ENCODE results near the gene ACSL1. TPM values are rescaled to one million over a fixed set of nuclear protein-coding genes. Genes with fewer than 3 reads are reported as not detected.

Gene ACSL1
- total and polyA plus RNA-seq, 2 experiments from 2014 or later = 6.2 to 13.1 TPM

DNA sequence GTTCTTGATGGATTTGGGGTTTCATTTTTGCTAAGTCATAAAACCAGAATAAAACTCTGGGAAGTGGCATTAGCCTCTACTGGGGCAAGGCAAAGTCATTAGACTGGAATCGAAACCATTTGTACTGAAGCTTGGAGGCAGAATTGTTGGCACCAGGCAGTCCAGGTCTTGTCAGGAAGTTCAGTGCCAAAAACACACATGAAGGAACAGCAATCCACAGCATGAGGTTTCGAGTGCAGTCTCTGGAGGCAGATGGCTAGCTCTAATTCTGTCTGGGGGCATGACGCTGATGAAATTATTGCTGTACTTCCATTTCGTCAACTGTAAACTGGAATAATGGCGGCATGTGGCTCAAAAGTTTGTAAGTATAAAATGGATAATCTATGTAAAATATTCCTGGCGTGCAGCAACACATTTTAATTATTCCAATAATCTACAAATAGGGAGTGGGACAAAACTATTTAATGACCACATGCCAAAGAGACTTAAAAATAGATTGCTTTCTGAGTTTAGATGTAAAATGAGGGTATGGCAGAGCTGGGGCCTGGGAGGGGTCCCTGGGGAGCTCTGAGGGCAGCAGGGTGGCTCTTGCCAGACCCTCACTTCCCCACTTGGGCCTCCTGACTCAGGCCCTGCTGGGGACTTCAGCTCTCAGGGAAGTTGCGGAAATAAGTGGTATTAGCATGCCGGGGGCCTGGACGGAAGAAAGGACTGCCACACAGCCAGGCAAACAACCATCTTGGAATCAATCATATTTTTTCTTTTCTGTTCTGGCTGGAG is 73.1 kb downstream of the ACSL1 start (continued):
- TF ChIP-seq REST (IDR thresholded peaks at IDR 0.05; ENCODE audit: unreplicated experiment) (no peak), POLR2AphosphoS5 (IDR thresholded peaks at IDR 0.05; ENCODE audit: low read depth) (no peak)

GRCh38 chr4:184751585-184751956 is 74.2 kb downstream of the ACSL1 start:
- H3K9me3 Mint-ChIP-seq = no peaks in the 10 kb centered on the region
- 0 out of 2 replicates have a peak, but pooled peaks cover 3% of the 10 kb centered on the region for H4K20me1 ChIP-seq (replicated peaks; ENCODE audit: insufficient read depth)
- peaks cover 26% of the 10 kb centered on the region for H3K4me1 ChIP-seq (ENCODE audit: insufficient read depth)
- no peak overlapping the region for H2AFZ ChIP-seq
- peaks cover 14% of the 10 kb centered on the region for H3K27me3 Mint-ChIP-seq (ENCODE audit: insufficient read depth, low read depth, poor library complexity)
- no peak overlapping the region for H3K27ac ChIP-seq (ENCODE audit: low read depth)
- no peak for ATAC-seq
- no peaks in the 10 kb centered on the region for H3F3A ChIP-seq (replicated peaks; ENCODE audit: low read depth)
- no peak overlapping the region for H3K4me3 ChIP-seq
- H3K9me2 ChIP-seq (ENCODE audit: insufficient read depth) = no peaks in the 10 kb centered on the region
- H3K4me3 Mint-ChIP-seq = no peak overlapping the region
- no peak overlapping the region for H3K27ac Mint-ChIP-seq
- DNase-seq (ENCODE audit: low spot score) = no peak
- H3K36me3 ChIP-seq (ENCODE audit: insufficient read depth) = no peaks in the 10 kb centered on the region
- H3K4me2 ChIP-seq = no peak overlapping the region
- H3K36me3 Mint-ChIP-seq (ENCODE audit: low read depth) = no peaks in the 10 kb centered on the region
- H3K27me3 ChIP-seq (ENCODE audit: insufficient read depth) = no peaks in the 10 kb centered on the region
- H3K79me2 ChIP-seq (replicated peaks; ENCODE audit: insufficient read depth) = no peaks in the 10 kb centered on the region
- H3K4me1 Mint-ChIP-seq = peaks cover 40% of the 10 kb centered on the region
- TF ChIP-seq STAT1 (IDR thresholded peaks at IDR 0.05; ENCODE audit: unreplicated experiment) = no peak
- TF ChIP-seq, protein P1, sequence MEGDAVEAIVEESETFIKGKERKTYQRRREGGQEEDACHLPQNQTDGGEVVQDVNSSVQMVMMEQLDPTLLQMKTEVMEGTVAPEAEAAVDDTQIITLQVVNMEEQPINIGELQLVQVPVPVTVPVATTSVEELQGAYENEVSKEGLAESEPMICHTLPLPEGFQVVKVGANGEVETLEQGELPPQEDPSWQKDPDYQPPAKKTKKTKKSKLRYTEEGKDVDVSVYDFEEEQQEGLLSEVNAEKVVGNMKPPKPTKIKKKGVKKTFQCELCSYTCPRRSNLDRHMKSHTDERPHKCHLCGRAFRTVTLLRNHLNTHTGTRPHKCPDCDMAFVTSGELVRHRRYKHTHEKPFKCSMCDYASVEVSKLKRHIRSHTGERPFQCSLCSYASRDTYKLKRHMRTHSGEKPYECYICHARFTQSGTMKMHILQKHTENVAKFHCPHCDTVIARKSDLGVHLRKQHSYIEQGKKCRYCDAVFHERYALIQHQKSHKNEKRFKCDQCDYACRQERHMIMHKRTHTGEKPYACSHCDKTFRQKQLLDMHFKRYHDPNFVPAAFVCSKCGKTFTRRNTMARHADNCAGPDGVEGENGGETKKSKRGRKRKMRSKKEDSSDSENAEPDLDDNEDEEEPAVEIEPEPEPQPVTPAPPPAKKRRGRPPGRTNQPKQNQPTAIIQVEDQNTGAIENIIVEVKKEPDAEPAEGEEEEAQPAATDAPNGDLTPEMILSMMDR (conservative IDR thresholded peaks at IDR 0.05; ENCODE audit: low read depth in 2 of 2) = no peak
- no peak for TF ChIP-seq REST (IDR thresholded peaks at IDR 0.05; ENCODE audit: unreplicated experiment)
- TF ChIP-seq JUNB (IDR thresholded peaks at IDR 0.05; ENCODE audit: unreplicated experiment) = no peak
- TF ChIP-seq, protein P2, sequence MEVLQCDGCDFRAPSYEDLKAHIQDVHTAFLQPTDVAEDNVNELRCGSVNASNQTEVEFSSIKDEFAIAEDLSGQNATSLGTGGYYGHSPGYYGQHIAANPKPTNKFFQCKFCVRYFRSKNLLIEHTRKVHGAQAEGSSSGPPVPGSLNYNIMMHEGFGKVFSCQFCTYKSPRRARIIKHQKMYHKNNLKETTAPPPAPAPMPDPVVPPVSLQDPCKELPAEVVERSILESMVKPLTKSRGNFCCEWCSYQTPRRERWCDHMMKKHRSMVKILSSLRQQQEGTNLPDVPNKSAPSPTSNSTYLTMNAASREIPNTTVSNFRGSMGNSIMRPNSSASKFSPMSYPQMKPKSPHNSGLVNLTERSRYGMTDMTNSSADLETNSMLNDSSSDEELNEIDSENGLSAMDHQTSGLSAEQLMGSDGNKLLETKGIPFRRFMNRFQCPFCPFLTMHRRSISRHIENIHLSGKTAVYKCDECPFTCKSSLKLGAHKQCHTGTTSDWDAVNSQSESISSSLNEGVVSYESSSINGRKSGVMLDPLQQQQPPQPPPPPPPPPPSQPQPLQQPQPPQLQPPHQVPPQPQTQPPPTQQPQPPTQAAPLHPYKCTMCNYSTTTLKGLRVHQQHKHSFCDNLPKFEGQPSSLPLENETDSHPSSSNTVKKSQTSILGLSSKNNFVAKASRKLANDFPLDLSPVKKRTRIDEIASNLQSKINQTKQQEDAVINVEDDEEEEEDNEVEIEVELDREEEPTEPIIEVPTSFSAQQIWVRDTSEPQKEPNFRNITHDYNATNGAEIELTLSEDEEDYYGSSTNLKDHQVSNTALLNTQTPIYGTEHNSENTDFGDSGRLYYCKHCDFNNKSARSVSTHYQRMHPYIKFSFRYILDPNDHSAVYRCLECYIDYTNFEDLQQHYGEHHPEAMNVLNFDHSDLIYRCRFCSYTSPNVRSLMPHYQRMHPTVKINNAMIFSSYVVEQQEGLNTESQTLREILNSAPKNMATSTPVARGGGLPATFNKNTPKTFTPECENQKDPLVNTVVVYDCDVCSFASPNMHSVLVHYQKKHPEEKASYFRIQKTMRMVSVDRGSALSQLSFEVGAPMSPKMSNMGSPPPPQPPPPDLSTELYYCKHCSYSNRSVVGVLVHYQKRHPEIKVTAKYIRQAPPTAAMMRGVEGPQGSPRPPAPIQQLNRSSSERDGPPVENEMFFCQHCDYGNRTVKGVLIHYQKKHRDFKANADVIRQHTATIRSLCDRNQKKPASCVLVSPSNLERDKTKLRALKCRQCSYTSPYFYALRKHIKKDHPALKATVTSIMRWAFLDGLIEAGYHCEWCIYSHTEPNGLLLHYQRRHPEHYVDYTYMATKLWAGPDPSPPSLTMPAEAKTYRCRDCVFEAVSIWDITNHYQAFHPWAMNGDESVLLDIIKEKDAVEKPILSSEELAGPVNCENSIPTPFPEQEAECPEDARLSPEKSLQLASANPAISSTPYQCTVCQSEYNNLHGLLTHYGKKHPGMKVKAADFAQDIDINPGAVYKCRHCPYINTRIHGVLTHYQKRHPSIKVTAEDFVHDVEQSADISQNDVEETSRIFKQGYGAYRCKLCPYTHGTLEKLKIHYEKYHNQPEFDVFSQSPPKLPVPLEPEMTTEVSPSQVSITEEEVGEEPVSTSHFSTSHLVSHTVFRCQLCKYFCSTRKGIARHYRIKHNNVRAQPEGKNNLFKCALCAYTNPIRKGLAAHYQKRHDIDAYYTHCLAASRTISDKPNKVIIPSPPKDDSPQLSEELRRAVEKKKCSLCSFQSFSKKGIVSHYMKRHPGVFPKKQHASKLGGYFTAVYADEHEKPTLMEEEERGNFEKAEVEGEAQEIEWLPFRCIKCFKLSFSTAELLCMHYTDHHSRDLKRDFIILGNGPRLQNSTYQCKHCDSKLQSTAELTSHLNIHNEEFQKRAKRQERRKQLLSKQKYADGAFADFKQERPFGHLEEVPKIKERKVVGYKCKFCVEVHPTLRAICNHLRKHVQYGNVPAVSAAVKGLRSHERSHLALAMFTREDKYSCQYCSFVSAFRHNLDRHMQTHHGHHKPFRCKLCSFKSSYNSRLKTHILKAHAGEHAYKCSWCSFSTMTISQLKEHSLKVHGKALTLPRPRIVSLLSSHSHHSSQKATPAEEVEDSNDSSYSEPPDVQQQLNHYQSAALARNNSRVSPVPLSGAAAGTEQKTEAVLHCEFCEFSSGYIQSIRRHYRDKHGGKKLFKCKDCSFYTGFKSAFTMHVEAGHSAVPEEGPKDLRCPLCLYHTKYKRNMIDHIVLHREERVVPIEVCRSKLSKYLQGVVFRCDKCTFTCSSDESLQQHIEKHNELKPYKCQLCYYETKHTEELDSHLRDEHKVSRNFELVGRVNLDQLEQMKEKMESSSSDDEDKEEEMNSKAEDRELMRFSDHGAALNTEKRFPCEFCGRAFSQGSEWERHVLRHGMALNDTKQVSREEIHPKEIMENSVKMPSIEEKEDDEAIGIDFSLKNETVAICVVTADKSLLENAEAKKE (CRISPR knock-in tag; IDR thresholded peaks at IDR 0.05) = no peak
- TF ChIP-seq EZH2 (IDR thresholded peaks at IDR 0.05; ENCODE audit: low read depth, unreplicated experiment) = no peak
- TF ChIP-seq NANOG (IDR thresholded peaks at IDR 0.05; ENCODE audit: borderline replicate concordance) = no peak
- no peak for TF ChIP-seq ZNF114 (CRISPR knock-in tag; IDR thresholded peaks at IDR 0.05)

Data from GM23338 (cell line).